ENCODE data around the gene KCNRG.
"Not testable (repeated sequence)": the region's sequence is repeated elsewhere in the genome, so short reads cannot be mapped to it uniquely, and the experiment has no call there.

KCNRG gene

GRCh38 chr13:50015258-50015657 is at the start of gene KCNRG:
Gene KCNRG (plus strand): TSS chr13:50015444. CDS start chr13:50015494, 50 bp downstream.
- peak in 1 of 2 experiments; percentile 29 for DNase-seq

DNA sequence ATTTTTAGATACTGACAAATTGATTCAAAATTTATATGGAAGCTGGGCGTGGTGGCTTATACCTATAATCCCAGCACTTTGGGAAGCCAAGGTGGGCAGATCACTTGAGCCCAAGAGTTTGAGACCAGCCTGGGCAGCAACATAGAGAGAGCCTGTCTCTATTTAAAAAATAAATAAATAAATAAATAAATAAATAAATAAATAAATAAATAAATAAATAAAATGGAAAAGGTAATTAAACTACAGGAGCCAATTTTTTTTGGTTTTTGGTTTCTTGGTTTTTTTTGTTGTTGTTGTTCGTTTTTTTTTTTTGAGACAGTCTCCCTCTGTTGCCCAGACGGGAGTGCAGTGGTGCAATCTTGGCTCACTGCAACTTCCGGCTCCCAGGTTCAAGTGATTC is 47.8 kb upstream of the KCNRG start:
- DNase-seq = no peak

GRCh38 chr13:49972709-49973108 is 42.5 kb upstream of the KCNRG start:
- no peak for DNase-seq

DNA sequence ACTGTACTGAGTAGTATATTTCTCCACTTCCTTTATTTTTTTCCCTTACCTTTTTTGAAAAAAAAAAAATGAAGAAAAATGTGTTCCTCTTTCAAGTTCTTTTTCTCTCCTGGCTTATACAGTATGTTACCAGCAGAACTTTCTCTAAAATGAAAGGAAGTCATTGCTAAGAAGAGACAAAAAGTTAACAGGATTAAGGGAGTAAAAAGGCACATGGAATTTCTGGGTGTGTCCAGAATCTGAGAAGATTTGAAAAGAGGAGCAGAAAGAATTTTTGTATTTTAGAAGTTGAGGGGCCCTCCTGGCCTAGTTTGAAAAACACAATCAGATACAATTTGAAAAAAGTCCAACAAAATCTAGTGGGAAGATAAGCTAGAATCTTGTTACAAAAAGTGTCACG is 39.4 kb upstream of the KCNRG start:
- no peak for DNase-seq

DNA sequence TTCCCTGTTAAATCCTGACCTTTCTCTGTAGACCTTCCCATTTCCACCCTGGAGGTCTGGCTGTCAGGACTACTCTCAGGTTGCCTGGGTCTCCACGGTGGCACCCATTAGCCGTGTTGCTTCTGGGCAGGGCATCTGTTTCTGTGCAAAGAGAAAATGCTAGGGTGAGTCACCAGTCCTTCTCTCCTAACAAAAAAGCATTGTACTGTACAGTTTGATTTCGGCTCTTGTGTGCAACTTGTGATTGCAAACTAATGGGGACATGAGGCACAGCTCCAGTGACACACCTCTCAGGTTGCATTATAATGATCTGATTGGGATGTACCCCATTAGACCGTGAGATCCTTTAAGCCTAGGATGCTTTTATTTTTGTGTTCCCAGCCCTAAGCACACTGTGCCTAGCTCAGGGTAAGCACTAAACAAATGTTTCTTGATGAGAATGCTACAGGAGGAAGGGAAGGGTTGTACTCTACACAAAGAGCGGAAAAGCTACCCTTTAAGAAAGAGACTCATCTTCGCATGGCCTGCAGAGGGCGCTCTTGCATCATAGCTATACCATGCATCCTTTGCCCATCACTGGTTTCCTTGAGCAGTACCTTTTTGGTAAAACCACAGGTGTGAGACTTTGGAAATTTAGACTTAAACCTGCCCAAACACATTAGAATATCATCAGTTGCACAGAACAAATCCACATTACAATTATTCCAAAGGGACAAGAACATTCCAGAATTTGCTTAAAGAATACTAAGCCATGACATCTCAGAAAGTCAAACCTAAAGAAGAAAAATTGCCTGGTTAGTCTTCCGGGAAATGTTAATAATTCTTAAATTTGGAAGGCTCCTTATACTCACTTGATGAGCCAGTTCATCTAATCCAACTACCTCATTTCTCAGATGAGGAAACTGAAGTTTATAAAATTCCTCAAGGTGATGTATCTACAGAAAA is 38.7 kb upstream of the KCNRG start:
- peak; percentile 70 to 73 for DNase-seq

GRCh38 chr13:49977992-49978391 is 37.3 kb upstream of the KCNRG start:
- DNase-seq = no peak

GRCh38 chr13:49980266-49980665 is 35.0 kb upstream of the KCNRG start:
- DNase-seq = no peak

DNA sequence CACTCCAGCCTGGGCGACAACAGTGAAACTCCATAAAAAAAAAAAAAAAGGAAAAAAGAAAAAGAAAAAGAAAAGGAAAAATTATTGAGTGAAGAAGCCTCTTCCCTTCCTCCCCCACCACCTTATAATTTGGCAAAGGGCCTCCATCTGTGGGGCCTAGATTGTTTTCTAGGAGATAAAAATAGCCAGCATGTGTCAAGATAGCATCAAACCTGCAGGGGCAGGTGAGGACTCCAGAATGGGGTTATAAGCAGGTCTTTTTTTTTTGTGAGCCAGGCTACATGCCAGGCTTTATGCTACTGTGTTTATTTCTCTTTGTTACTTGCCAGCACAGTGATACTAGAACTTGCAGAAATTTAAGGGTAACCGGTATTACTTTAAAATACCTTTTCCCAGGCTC is 30.1 kb upstream of the KCNRG start:
- DNase-seq = peak in 1 of 2 experiments; percentile 7

DNA sequence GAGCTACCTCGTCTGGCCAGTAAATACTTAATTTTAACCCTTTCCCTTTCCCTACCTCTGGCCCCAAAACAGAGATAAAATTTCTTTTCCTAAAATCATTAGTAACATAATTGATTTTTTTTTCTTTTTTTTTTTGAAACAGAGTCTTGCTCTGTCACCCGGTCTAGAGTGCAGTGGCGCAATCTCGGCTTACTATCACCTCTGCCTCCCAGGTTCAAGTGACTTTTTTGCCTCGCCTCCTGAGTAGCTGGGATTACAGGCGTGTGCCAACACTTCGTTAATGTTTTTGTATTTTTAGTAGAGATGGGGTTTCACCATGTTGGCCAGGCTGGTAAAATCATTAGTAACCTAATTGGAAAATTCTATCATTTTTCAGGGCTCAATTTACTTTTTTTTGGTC is 28.8 kb upstream of the KCNRG start:
- no peak for DNase-seq

DNA sequence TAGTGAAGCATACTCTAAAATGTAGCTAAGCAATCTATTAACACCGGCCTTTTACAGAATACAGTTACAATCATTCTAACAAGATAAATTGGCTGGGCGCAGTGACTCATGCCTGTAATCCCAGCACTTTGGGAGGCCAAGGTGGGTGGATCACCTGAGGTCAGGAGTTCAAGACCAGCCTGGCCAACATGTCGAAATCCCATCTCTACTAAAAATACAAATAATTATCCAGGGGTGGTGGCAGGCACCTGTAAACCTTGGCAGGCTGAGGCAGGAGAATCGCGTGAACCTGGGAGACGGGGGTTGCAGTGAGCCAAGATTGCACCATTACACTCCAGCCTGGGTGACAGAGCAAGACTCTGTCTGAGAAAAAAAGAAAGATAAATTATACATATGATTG is 24.6 kb upstream of the KCNRG start:
- DNase-seq = not testable (repeated sequence)

DNA sequence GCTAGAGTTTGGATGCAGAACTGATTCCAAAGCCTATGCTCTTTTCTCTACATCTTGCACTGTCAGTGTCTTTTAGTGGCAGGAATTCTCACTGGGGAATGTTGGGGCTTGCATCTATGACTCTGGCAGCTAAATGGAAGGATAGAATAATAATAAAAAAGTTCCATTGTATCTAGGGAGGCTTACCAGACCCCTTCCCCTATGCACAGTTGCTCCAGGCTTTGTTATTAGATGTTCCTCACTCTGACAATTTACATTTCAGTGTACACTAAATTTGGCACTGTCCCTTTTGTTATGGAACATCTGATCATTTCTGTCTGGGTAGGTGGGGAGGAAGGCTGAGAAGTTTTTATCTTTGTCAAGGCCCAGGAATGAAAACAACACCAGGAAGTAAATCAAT is 22.1 kb upstream of the KCNRG start:
- no peak for DNase-seq

GRCh38 chr13:49993666-49994065 is 21.6 kb upstream of the KCNRG start:
- DNase-seq = no peak

- no peak for DNase-seq
These were observed 19.6 kb upstream of the KCNRG start for GRCh38 chr13:49995625-49996101.

DNA sequence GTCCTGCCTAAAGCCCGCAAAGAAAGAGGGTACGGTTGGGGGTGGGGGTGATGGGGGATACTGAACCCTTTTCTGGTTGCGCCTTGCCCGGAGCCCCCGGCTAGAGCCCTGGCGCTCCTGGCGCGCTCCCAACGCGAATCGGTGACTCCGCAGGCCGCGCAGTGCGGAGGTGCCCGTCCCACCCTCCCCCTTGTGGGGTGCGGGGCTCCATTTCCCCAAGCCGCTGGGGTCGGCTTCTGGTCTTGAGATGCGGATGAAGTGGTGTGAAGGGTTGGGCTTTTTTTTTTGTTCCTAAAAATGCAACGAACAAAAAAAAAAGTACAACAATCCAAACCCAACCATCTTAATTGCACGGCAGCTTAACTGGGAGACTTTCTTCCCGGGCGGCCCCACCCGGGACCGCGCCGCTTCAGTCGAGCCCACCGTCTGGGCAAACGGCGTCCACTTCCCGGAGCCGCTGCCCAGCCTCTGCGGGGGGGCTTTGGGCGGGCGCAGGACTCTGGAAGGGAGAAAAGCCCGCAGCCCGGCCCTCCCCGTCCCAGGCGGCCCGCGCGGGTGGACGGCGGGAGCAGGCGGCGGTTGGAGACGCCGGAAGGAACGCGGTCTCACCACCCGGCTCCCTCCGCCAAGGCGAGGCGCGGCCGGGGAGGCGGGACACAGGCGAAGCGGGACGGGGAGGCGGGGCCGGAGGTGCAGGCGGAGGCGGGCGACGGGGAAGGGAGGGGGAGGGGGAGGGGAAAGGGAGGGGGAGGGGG is 18.9 kb upstream of the KCNRG start:
- peak; percentile 83 for DNase-seq

DNA sequence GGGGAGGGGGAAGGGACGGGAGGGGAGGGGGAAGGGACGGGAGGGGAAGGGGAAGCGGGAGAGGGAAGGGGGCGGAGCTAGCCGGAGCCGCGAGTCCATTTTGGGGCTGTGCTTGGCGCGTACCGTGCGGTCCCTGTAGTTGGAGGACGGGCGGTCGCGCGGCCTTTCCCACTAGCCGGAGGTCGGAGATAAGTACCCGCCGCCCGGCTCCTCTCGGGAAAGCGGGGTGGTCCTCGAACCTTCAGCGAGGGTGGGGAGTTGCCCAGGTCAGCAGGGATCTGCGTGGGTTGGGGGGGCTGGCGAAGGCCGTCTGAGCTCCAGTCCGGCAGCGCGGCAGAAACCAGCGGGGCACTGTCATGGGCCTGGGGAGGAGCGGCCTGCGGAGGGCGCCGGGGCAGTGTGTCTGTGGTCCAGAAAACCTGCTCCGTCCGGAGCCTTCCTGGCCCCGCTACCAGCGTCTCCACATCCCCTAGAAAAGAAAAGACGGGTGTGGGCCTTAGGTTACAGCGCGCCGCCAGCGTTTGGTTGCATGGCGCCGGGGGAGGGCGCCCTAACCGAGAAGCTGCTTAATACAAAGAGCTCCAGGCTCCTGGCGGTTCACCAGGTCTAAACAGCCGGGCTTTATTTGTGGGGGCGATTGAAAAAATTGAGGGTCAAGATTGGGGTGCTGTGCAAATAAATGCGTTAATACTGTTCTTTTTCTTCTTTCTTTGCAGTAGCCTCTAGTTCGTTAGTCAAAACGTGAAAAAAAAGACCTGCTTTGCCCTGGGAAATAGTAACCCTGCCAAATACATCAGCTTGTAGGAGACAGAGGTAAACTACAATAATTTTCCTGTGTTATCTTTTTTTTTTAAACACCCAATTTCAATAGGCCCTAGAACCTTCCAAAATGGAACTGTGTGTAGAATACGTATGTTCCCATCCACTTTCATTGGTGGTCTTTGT is 18.0 kb upstream of the KCNRG start, which contains the start of gene TRIM13:
Gene TRIM13, plus strand, starts transcription at position 92 of the 945 bp plus-strand sequence. CDS start 14,899 bp downstream, outside the sequence.
- peak; percentile 82 for DNase-seq

DNA sequence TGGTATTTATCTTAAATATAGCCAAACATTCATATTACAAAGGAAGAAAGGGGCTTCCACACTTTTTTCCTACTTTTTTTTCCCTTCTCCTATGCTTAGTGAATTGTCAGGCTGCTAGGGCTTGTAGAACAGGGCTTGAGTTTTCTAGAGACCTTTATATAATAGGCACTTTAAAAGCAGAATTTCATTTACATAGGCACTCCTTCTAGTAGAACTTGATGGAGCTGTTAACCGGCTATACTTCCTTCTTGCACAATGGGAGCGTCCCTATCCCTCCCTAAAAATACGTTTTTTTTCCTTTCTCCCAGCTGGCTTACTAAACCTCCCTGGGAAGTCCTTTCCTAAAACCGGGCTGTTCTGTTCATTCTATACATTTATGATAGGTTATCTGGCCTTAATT is 17.3 kb upstream of the KCNRG start:
- DNase-seq = peak in 1 of 2 experiments; percentile 5

GRCh38 chr13:49998714-49999624 is 16.3 kb upstream of the KCNRG start:
- no peak for DNase-seq

DNA sequence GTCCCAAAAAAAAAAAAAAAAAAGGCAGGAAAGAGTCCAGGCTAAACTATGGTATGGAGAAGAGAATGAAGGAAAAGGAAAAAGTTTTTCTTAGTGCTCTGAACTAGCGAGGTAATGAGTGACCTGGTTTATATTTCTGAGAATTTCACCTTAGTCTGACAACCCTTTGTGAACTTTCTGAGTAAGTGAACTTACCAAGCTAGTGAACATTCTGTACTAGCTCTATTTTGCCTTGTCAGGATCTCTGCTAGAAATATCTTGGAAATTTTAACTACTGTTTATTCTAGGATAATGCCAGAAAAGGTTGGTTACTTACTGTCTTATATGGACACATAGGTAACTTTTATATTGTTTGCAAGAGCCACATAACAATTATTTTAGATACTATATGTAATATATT is 14.0 kb upstream of the KCNRG start:
- DNase-seq = no peak

GRCh38 chr13:50006426-50007135 is 8.7 kb upstream of the KCNRG start:
- no peak for DNase-seq

- no peak for DNase-seq
These were observed 3.8 kb upstream of the KCNRG start for GRCh38 chr13:50011461-50011860.

All from NCI-H2081 (cell line).